ENCODE results near the gene SCN3B. TPM values are rescaled to one million over a fixed set of nuclear protein-coding genes. Genes with fewer than 3 reads are reported as not detected.

SCN3B gene
- total and polyA plus RNA-seq, 2 of the 4 experiments (the other 2 are of a cell fraction), result under 0.01 to 0.03 TPM

DNA sequence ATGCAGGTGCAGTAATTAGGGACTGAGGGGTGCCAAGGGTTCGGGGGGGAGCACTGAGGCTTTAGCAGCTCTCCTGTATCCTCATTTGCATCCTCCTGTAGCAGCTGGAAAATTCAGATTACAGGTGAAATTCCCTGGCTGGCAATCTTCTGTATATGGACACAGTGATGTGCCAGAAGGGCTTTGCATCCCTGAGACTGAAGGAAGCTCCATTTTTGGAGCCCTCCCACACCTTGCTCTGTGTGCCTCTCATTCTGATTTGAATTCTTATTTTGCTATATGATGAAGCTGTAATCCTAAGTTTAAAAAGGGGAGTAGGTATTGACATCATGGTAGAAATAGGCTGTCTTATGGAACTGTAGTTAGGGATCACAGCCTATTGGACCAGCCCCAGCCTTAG is 46.6 kb downstream of the SCN3B start:
- Histone ChIP-seq H2BK120ac (ENCODE audit: low read depth, low read length) (no peak overlapping the region), H3K36me3 (ENCODE audit: control insufficient read depth, insufficient read depth, low read length) (peaks cover 15% of the 10 kb centered on the region), H4K5ac (ENCODE audit: low read depth, low read length) (no peak overlapping the region), H4K20me1 (ENCODE audit: insufficient read depth, low read length) (no peaks in the 10 kb centered on the region), H3K56ac (ENCODE audit: extremely low read depth, insufficient read depth, low read length) (no peak overlapping the region), H2AK5ac (ENCODE audit: low read depth, low read length) (no peak overlapping the region), H2AK9ac (replicated peaks; ENCODE audit: low read depth, low read length, poor library complexity) (no peak overlapping the region), H3K23ac (ENCODE audit: low read depth, low read length) (no peak overlapping the region), H3K79me1 (ENCODE audit: low read depth in 1 of 2, low read length in 2 of 2) (no peaks in the 10 kb centered on the region), H3K14ac (replicated peaks; ENCODE audit: low read depth, low read length) (no peak overlapping the region), H3K27ac (ENCODE audit: insufficient read depth, low read length) (no peak overlapping the region), H3K9me1 (ENCODE audit: insufficient read depth, low read length) (peaks cover 5% of the 10 kb centered on the region), H3K4me1 (ENCODE audit: control insufficient read depth, insufficient read depth, low read length) (no peaks in the 10 kb centered on the region), H3K18ac (ENCODE audit: low read depth, low read length) (no peak overlapping the region), H4K91ac (ENCODE audit: insufficient read depth, low read depth, low read length) (no peak overlapping the region), H3K4me3 (ENCODE audit: insufficient read depth, low read depth, low read length) (no peak overlapping the region), H2BK15ac (ENCODE audit: low read depth, low read length) (no peak overlapping the region), H3K4me2 (ENCODE audit: low read depth, low read length) (no peak overlapping the region), H3K27me3 (ENCODE audit: control insufficient read depth, insufficient read depth, low read length) (no peaks in the 10 kb centered on the region), H4K8ac (ENCODE audit: low read depth in 2 of 2, low read length in 2 of 2) (no peak overlapping the region), H2BK5ac (ENCODE audit: low read depth, low read length, poor library complexity, severe bottlenecking) (no peak overlapping the region), H3K9ac (ENCODE audit: low read depth, low read length) (no peak overlapping the region), H3K4ac (ENCODE audit: low read depth, low read length) (no peak overlapping the region), H2AFZ (replicated peaks; ENCODE audit: low read length, poor library complexity) (no peak overlapping the region), H3K9me3 (ENCODE audit: control insufficient read depth, insufficient read depth, low read length) (no peaks in the 10 kb centered on the region), H2BK20ac (ENCODE audit: low read depth, low read length) (no peak overlapping the region)
- in situ Hi-C loops (cut with MboI; ENCODE audit: low sequenced_read_pairs), result no loop called here
- ChIA-PET POLR2A (ENCODE audit: unreplicated experiment) (no interaction called here), CTCF (no interaction called here)
- no CpG with 5 or more reads among the region's 1 CpG for WGBS, 2 experiments (ENCODE audit: extremely low coverage in 2 of 2, insufficient read length in 1 of 2)
- dilution Hi-C loops (cut with HindIII; ENCODE audit: low sequenced_read_pairs, unreplicated experiment), result no loop called here
- ATAC-seq (ENCODE audit: low read depth) (no peak), DNase-seq (no peak)
- intact Hi-C loops (cut with micrococcal nuclease), result no loop called here
- TF ChIP-seq, protein P1, sequence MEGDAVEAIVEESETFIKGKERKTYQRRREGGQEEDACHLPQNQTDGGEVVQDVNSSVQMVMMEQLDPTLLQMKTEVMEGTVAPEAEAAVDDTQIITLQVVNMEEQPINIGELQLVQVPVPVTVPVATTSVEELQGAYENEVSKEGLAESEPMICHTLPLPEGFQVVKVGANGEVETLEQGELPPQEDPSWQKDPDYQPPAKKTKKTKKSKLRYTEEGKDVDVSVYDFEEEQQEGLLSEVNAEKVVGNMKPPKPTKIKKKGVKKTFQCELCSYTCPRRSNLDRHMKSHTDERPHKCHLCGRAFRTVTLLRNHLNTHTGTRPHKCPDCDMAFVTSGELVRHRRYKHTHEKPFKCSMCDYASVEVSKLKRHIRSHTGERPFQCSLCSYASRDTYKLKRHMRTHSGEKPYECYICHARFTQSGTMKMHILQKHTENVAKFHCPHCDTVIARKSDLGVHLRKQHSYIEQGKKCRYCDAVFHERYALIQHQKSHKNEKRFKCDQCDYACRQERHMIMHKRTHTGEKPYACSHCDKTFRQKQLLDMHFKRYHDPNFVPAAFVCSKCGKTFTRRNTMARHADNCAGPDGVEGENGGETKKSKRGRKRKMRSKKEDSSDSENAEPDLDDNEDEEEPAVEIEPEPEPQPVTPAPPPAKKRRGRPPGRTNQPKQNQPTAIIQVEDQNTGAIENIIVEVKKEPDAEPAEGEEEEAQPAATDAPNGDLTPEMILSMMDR (conservative IDR thresholded peaks at IDR 0.05; ENCODE audit: low read depth, low read length), result no peak
- TF ChIP-seq CHD1 (IDR thresholded peaks at IDR 0.05; ENCODE audit: low read depth, low read length) (no peak), RCOR1 (IDR thresholded peaks at IDR 0.05; ENCODE audit: insufficient replicate concordance, low read length) (no peak), SMC3 (IDR thresholded peaks at IDR 0.05; ENCODE audit: low read depth, low read length) (no peak), POLR2A (IDR thresholded peaks at IDR 0.05; ENCODE audit: low read depth, low read length) (no peak), BHLHE40 (IDR thresholded peaks at IDR 0.05; ENCODE audit: low read depth, low read length) (no peak), RAD21 (IDR thresholded peaks at IDR 0.05; ENCODE audit: low read length) (no peak), MAZ (IDR thresholded peaks at IDR 0.05; ENCODE audit: borderline replicate concordance, low read depth, low read length) (no peak), ELK1 (IDR thresholded peaks at IDR 0.05; ENCODE audit: borderline replicate concordance, low read depth, low read length) (no peak), MXI1 (IDR thresholded peaks at IDR 0.05; ENCODE audit: borderline replicate concordance, low read depth, low read length) (no peak)
- no TSS peak for BruUV-seq (replicated peaks)
